ENCODE measurements around the gene MGAT4A.

DNA sequence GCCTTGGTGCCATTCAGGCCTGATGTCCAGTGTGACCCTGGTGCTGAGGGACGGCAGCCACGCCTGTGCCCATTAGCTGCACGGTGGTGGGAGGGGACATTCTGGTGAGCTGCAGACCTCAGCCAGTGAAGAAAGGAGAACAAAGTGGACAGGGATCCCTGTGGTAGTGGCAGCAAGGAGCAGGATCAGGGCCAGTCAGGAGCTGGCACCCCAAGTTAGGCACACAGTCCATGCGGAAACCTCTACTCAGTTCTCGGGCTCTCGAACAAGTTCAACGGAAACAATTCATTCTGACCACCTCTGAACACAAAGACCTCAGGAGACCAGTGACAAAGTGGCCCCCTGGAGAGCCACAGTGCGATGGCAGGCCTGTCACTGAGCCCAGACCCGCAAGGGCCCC lies 152.7 kb downstream of the MGAT4A start:
- TF ChIP-seq, protein P1, sequence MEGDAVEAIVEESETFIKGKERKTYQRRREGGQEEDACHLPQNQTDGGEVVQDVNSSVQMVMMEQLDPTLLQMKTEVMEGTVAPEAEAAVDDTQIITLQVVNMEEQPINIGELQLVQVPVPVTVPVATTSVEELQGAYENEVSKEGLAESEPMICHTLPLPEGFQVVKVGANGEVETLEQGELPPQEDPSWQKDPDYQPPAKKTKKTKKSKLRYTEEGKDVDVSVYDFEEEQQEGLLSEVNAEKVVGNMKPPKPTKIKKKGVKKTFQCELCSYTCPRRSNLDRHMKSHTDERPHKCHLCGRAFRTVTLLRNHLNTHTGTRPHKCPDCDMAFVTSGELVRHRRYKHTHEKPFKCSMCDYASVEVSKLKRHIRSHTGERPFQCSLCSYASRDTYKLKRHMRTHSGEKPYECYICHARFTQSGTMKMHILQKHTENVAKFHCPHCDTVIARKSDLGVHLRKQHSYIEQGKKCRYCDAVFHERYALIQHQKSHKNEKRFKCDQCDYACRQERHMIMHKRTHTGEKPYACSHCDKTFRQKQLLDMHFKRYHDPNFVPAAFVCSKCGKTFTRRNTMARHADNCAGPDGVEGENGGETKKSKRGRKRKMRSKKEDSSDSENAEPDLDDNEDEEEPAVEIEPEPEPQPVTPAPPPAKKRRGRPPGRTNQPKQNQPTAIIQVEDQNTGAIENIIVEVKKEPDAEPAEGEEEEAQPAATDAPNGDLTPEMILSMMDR (IDR thresholded peaks at IDR 0.05), result no peak
- TF ChIP-seq EP300 (IDR thresholded peaks at IDR 0.05) (no peak), POLR2A (IDR thresholded peaks at IDR 0.05) (no peak), POLR2AphosphoS5 (IDR thresholded peaks at IDR 0.05) (no peak)

Data from suprapubic skin (tissue), 4 donors.